Measurements from ENCODE around the gene MAML3.

The MAML3 gene

GRCh38 chr4:140123666-140124377, 30.2 kb downstream of the MAML3 start:
- no peak for DNase-seq

- no peak for DNase-seq
Measured at GRCh38 chr4:140122891-140123290, 31.1 kb downstream of the MAML3 start.

- DNase-seq, result no peak
Measured at GRCh38 chr4:140121646-140122045, 32.3 kb downstream of the MAML3 start.

GRCh38 chr4:140118931-140119640, 34.9 kb downstream of the MAML3 start:
- no peak for DNase-seq

- no peak for DNase-seq
Measured at GRCh38 chr4:140117947-140118346, 36.0 kb downstream of the MAML3 start.

- DNase-seq, result no peak
Measured at GRCh38 chr4:140116442-140117104, 37.4 kb downstream of the MAML3 start.

- no peak for DNase-seq
Measured at GRCh38 chr4:140115140-140115539, 38.8 kb downstream of the MAML3 start.

- no peak for DNase-seq
Measured at GRCh38 chr4:140113653-140114052, 40.3 kb downstream of the MAML3 start.

GRCh38 chr4:140112576-140112975, 41.4 kb downstream of the MAML3 start:
- no peak for DNase-seq

- DNase-seq, result no peak
Measured at GRCh38 chr4:140111256-140111655, 42.7 kb downstream of the MAML3 start.

GRCh38 chr4:140110542-140111215, 43.3 kb downstream of the MAML3 start:
- no peak for DNase-seq

GRCh38 chr4:140109737-140110136, 44.2 kb downstream of the MAML3 start:
- peak in 1 of 2 experiments; percentile 13 for DNase-seq

GRCh38 chr4:140109292-140109691, 44.7 kb downstream of the MAML3 start:
- DNase-seq, result no peak

GRCh38 chr4:140108713-140109230, 45.2 kb downstream of the MAML3 start:
- no peak for DNase-seq

- DNase-seq, result no peak
Measured at GRCh38 chr4:140108243-140108642, 45.7 kb downstream of the MAML3 start.

GRCh38 chr4:140106289-140106844, 47.6 kb downstream of the MAML3 start:
- no peak for DNase-seq

- DNase-seq, result no peak
Measured at GRCh38 chr4:140105436-140105835, 48.5 kb downstream of the MAML3 start.

GRCh38 chr4:140103676-140104075, 50.3 kb downstream of the MAML3 start:
- no peak for DNase-seq

GRCh38 chr4:140102421-140102820, 51.6 kb downstream of the MAML3 start:
- no peak for DNase-seq

- no peak for DNase-seq
Measured at GRCh38 chr4:140100771-140101170, 53.2 kb downstream of the MAML3 start.

GRCh38 chr4:140099983-140100382, 54.0 kb downstream of the MAML3 start:
- peak in 1 of 2 experiments; percentile 18 for DNase-seq

- DNase-seq, result no peak
Measured at GRCh38 chr4:140098455-140099160, 55.4 kb downstream of the MAML3 start.
